ENCODE results near the gene NUDT9. TPM values are rescaled to one million over a fixed set of nuclear protein-coding genes. Genes with fewer than 3 reads are reported as not detected.
A peak's percentile ranks its signal among the peaks of the same experiment; 100 is the strongest.
"Not testable (repeated sequence)": the region's sequence is repeated elsewhere in the genome, so short reads cannot be mapped to it uniquely, and the experiment has no call there.

NUDT9 gene
- 16.3 and 44.1 TPM in 2 replicates for total RNA-seq

GRCh38 chr4:87422104-87423052, at the start of gene NUDT9:
TSS of gene NUDT9 (plus strand) at chr4:87422573. CDS start at chr4:87422906, 333 bp downstream.
- DNase-seq (ENCODE audit: low read depth): peak; percentile 91

- DNase-seq (ENCODE audit: low read depth): peak; percentile 80
Measured at GRCh38 chr4:87375719-87376291, 46.6 kb upstream of the NUDT9 start.

GRCh38 chr4:87377816-87378215, 44.6 kb upstream of the NUDT9 start:
- no peak for DNase-seq (ENCODE audit: low read depth)

- no peak for DNase-seq (ENCODE audit: low read depth)
Measured at GRCh38 chr4:87382116-87382515, 40.3 kb upstream of the NUDT9 start.

- no peak for DNase-seq (ENCODE audit: low read depth)
Measured at GRCh38 chr4:87382931-87383330, 39.4 kb upstream of the NUDT9 start.

- not testable (repeated sequence) for DNase-seq (ENCODE audit: low read depth)
Measured at GRCh38 chr4:87384466-87385132, 37.8 kb upstream of the NUDT9 start.

GRCh38 chr4:87387237-87387636, 35.1 kb upstream of the NUDT9 start:
- DNase-seq (ENCODE audit: low read depth): no peak

GRCh38 chr4:87388901-87389300, 33.5 kb upstream of the NUDT9 start:
- no peak for DNase-seq (ENCODE audit: low read depth)

- not testable (repeated sequence) for DNase-seq (ENCODE audit: low read depth)
Measured at GRCh38 chr4:87390055-87390454, 32.3 kb upstream of the NUDT9 start.

- DNase-seq (ENCODE audit: low read depth): peak; percentile 9
Measured at GRCh38 chr4:87390551-87390890, 31.9 kb upstream of the NUDT9 start.

- DNase-seq (ENCODE audit: low read depth): peak; percentile 93
Measured at GRCh38 chr4:87390891-87391575, 31.3 kb upstream of the NUDT9 start, which contains the start of gene HSD17B11. TSS of gene HSD17B11 (minus strand) at chr4:87391188. CDS start at chr4:87391070, 118 bp downstream.

GRCh38 chr4:87391576-87392054, 30.8 kb upstream of the NUDT9 start:
- peak; percentile 3 for DNase-seq (ENCODE audit: low read depth)

GRCh38 chr4:87392183-87392582, 30.2 kb upstream of the NUDT9 start:
- no peak for DNase-seq (ENCODE audit: low read depth)

GRCh38 chr4:87395073-87395472, 27.3 kb upstream of the NUDT9 start:
- not testable (repeated sequence) for DNase-seq (ENCODE audit: low read depth)

- DNase-seq (ENCODE audit: low read depth): not testable (repeated sequence)
Measured at GRCh38 chr4:87395851-87396250, 26.5 kb upstream of the NUDT9 start.

GRCh38 chr4:87399148-87399547, 23.2 kb upstream of the NUDT9 start:
- DNase-seq (ENCODE audit: low read depth): no peak

GRCh38 chr4:87399954-87400353, 22.4 kb upstream of the NUDT9 start:
- DNase-seq (ENCODE audit: low read depth): no peak

GRCh38 chr4:87403732-87404131, 18.6 kb upstream of the NUDT9 start:
- DNase-seq (ENCODE audit: low read depth): not testable (repeated sequence)

GRCh38 chr4:87405211-87405820, 17.1 kb upstream of the NUDT9 start:
- no peak for DNase-seq (ENCODE audit: low read depth)

GRCh38 chr4:87406462-87406861, 15.9 kb upstream of the NUDT9 start:
- no peak for DNase-seq (ENCODE audit: low read depth)

GRCh38 chr4:87406902-87407301, 15.5 kb upstream of the NUDT9 start:
- not testable (repeated sequence) for DNase-seq (ENCODE audit: low read depth)

Data from renal cortical epithelial cell (primary cell).